Liver (tissue), 9 donors: ENCODE results near the gene MYOD1. TPM values are rescaled to one million over a fixed set of nuclear protein-coding genes. Genes with fewer than 3 reads are reported as not detected.

ENCODE experiments used
- DNase-seq: peaks from one replicate; pipeline ENCODE4 v3.0.0-alpha.2; 2017; ENCODE audit warnings: low spot score
- H3K27ac ChIP-seq, 2 donors: one replicate each; pipeline ENCODE4 v1.7.0; 2013; ENCODE audit warnings: inconsistent platforms in 2 of 2, low read length in 2 of 2, control low read depth in 1 of 2, low read depth in 1 of 2, mild to moderate bottlenecking in 1 of 2
- H3K27me3 ChIP-seq, 4 donors: one replicate each; pipeline versions ENCODE4 v1.6.1 to v1.7.0; 2013; ENCODE audit warnings: low read length in 3 of 4, inconsistent platforms in 1 of 4, mild to moderate bottlenecking in 1 of 4, moderate library complexity in 1 of 4; ENCODE audit not compliant: control insufficient read depth in 4 of 4, insufficient read depth in 4 of 4
- H3K36me3 ChIP-seq, 4 donors: one replicate each; pipeline versions ENCODE4 v1.6.1 to v1.7.0; 2013; ENCODE audit warnings: low read length in 3 of 4, mild to moderate bottlenecking in 3 of 4, low read depth in 1 of 4, moderate library complexity in 1 of 4; ENCODE audit not compliant: control insufficient read depth in 4 of 4, insufficient read depth in 3 of 4
- H3K4me1 ChIP-seq, 4 donors: one replicate each; pipeline versions ENCODE4 v1.6.1 to v1.7.0; 2013; ENCODE audit warnings: low read length in 3 of 4, mild to moderate bottlenecking in 3 of 4, moderate library complexity in 1 of 4; ENCODE audit not compliant: control insufficient read depth in 4 of 4, insufficient read depth in 4 of 4
- H3K4me3 ChIP-seq, 3 donors: one replicate each; pipeline versions ENCODE4 v1.6.1 to v1.7.0; 2013; ENCODE audit warnings: low read length in 3 of 3, control low read depth in 1 of 3, low read depth in 1 of 3, mild to moderate bottlenecking in 1 of 3
- H3K9ac ChIP-seq, 2 donors: one replicate each; pipeline ENCODE4 v1.7.0; 2013; ENCODE audit warnings: low read length in 2 of 2, mild to moderate bottlenecking in 2 of 2, moderate library complexity in 2 of 2, control low read depth in 1 of 2, low read depth in 1 of 2
- H3K9me3 ChIP-seq, 4 donors: one replicate each; pipeline versions ENCODE4 v1.6.1 to v1.7.0; 2013; ENCODE audit warnings: low read length in 3 of 4; ENCODE audit not compliant: control insufficient read depth in 4 of 4
- ATF3 ChIP-seq: IDR thresholded peaks from 2 replicates; pipeline ENCODE4 v1.6.1; 2016; ENCODE audit warnings: antibody characterized with exemption
- CTCF ChIP-seq: fragments of 150-350 bp; IDR thresholded peaks from 2 replicates; pipeline ENCODE4 v1.5.1; 2017; ENCODE audit warnings: improper control_type of control experiment, low read depth, low read length; ENCODE audit not compliant: missing input control
- EGR1 ChIP-seq, 2 donors: IDR thresholded peaks; 2 replicates each; pipeline ENCODE4 v1.6.1; 2016 to 2018; ENCODE audit warnings: antibody characterized with exemption in 2 of 2, low read depth in 2 of 2
- HNF4A ChIP-seq, 2 donors: conservative IDR thresholded peaks; 2 replicates each; pipeline ENCODE4 v1.6.1; 2016; ENCODE audit warnings: antibody characterized with exemption in 2 of 2, mild to moderate bottlenecking in 2 of 2
- HNF4G ChIP-seq: IDR thresholded peaks from 2 replicates; pipeline ENCODE4 v1.6.1; 2016; ENCODE audit warnings: antibody characterized with exemption
- MAX ChIP-seq: IDR thresholded peaks from 2 replicates; pipeline ENCODE4 v1.6.1; 2016; ENCODE audit warnings: antibody characterized with exemption
- RAD21 ChIP-seq, 2 donors: IDR thresholded peaks; 2 replicates each; pipeline ENCODE4 v1.6.1; 2016; ENCODE audit warnings: antibody characterized with exemption in 2 of 2, mild to moderate bottlenecking in 2 of 2
- REST ChIP-seq: IDR thresholded peaks from 2 replicates; pipeline ENCODE4 v1.6.1; 2016; ENCODE audit warnings: antibody characterized with exemption, mild to moderate bottlenecking
- RXRA ChIP-seq, 2 donors: IDR thresholded peaks; 2 replicates each; pipeline ENCODE4 v1.6.1; 2017 to 2018; ENCODE audit warnings: antibody characterized with exemption in 2 of 2, mild to moderate bottlenecking in 1 of 2
- SP1 ChIP-seq: IDR thresholded peaks from 2 replicates; pipeline ENCODE4 v1.6.1; 2018; ENCODE audit warnings: antibody characterized with exemption, mild to moderate bottlenecking
- TAF1 ChIP-seq: conservative IDR thresholded peaks from 2 replicates; pipeline ENCODE4 v1.6.1; 2016; ENCODE audit warnings: antibody characterized with exemption, mild to moderate bottlenecking
- YY1 ChIP-seq: IDR thresholded peaks from 2 replicates; pipeline ENCODE4 v1.6.1; 2016; ENCODE audit warnings: antibody characterized with exemption, mild to moderate bottlenecking
- WGBS: extraction: QIAGEN DNeasy Blood & Tissue Kit; methylation state at CpG from one replicate; pipeline ENCODE4 v1.1.7; 2013; 5-methylcytosine and 5-hydroxymethylcytosine counted together
- polyA plus RNA-seq, 2 donors: library from polyadenylated mRNA; stranded (reverse) in 1 of 2; unstranded in 1 of 2; fragments of 200-250 nt in 1 of 2; fragments of >200 nt in 1 of 2; fragmentation: Nextera tagmentation in 1 of 2; extraction: Ambion mirVana in 1 of 2; gene quantifications; one replicate each; pipeline versions ENCODE4 v1.2.1 to v1.2.3, GENCODE V29; 2013 to 2015
- total RNA-seq, 2 donors: library from RNA; depleted of rRNA; stranded (reverse); fragments of >200 nt; gene quantifications; one replicate each; pipeline ENCODE4 v1.2.3, GENCODE V29; 2014
- TF ChIP-seq, protein P1 (sequence below): IDR thresholded peaks from 2 replicates; pipeline ENCODE4 v1.6.1; 2016; ENCODE audit warnings: antibody characterized with exemption
- donor health status: healthy.
- donor health status: healthy.
- donor health status: healthy.
- donor health status: healthy.
- donor health status: healthy.

The MYOD1 gene
- total and polyA plus RNA-seq, 4 donors: not detected

- Histone ChIP-seq H3K9me3 (no peaks in the 10 kb centered on the region), H3K27ac (no peak overlapping the region), H3K4me3 (no peak overlapping the region), H3K27me3 (peaks cover 0 to 3% (median under 1%) of the 10 kb centered on the region in 4 donors), H3K36me3 (no peaks in the 10 kb centered on the region), H3K4me1 (peaks cover 9 to 23% (median 15%) of the 10 kb centered on the region in 4 donors), H3K9ac (no peak overlapping the region)
- TF ChIP-seq YY1: no peak
- peak; percentile 86 for TF ChIP-seq REST
- peak; percentile 27 to 38 for TF ChIP-seq HNF4A (conservative IDR thresholded peaks at IDR 0.05)
- peak; percentile 99 to 100 for TF ChIP-seq RAD21 (IDR thresholded peaks at IDR 0.05)
- TF ChIP-seq ATF3: no peak
- TF ChIP-seq SP1: peak; percentile 22
- peak; percentile 94 for TF ChIP-seq CTCF
- TF ChIP-seq RXRA (IDR thresholded peaks at IDR 0.05): peak in 1 of 2 donors; percentile 51
- WGBS: 16% methylated on average over 9 of the region's 9 CpGs
- peak; percentile 81 for DNase-seq
These were observed 11.5 kb downstream of the MYOD1 start for GRCh38 chr11:17730608-17731462.

DNA sequence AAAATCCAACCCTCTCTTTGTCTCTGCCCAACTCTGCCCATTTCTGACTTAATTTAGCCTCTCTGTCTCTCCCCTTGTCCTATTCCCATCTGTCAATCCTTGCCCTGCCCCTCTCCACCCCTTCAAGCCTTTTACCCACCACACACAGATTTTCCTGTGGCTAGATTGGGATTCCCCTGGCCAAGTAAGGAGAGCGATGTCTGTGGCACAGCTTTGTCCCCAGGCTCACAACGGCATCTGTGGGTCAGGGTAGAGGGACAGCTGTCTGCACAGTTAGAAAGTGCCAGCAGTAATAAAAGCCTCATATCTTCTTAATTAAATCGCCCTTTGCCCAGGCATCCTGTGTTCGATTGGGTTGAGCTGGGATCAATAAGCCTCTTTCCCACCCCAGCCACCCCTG lies 13.9 kb downstream of the MYOD1 start:
- H3K27me3 ChIP-seq: peaks cover 0 to 7% (median 1%) of the 10 kb centered on the region in 4 donors
- TF ChIP-seq MAX (no peak), TAF1 (no peak), RAD21 (IDR thresholded peaks at IDR 0.05) (no peak), REST (no peak), HNF4G (no peak), EGR1 (IDR thresholded peaks at IDR 0.05; ENCODE audit: low read depth in 2 of 2) (no peak), ATF3 (no peak)
- TF ChIP-seq, protein P1, sequence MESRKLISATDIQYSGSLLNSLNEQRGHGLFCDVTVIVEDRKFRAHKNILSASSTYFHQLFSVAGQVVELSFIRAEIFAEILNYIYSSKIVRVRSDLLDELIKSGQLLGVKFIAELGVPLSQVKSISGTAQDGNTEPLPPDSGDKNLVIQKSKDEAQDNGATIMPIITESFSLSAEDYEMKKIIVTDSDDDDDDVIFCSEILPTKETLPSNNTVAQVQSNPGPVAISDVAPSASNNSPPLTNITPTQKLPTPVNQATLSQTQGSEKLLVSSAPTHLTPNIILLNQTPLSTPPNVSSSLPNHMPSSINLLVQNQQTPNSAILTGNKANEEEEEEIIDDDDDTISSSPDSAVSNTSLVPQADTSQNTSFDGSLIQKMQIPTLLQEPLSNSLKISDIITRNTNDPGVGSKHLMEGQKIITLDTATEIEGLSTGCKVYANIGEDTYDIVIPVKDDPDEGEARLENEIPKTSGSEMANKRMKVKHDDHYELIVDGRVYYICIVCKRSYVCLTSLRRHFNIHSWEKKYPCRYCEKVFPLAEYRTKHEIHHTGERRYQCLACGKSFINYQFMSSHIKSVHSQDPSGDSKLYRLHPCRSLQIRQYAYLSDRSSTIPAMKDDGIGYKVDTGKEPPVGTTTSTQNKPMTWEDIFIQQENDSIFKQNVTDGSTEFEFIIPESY: no peak
- no peak overlapping the region for H3K27ac ChIP-seq
- H3K36me3 ChIP-seq: no peaks in the 10 kb centered on the region
- 76% methylated on average over 4 of the region's 4 CpGs for WGBS
- DNase-seq: no peak
- H3K9ac ChIP-seq: no peak overlapping the region
- peaks cover 9 to 23% (median 15%) of the 10 kb centered on the region in 4 donors for H3K4me1 ChIP-seq
- H3K9me3 ChIP-seq: no peaks in the 10 kb centered on the region
- no peak overlapping the region for H3K4me3 ChIP-seq
